ENCODE measurements around the gene THSD4. TPM values are rescaled to one million over a fixed set of nuclear protein-coding genes. Genes with fewer than 3 reads are reported as not detected.

The THSD4 gene
- total RNA-seq, 2 experiments from 2014 or later: not detected

- Histone ChIP-seq H3K4me3 (ENCODE audit: low read length) (no peak overlapping the region), H3K36me3 (ENCODE audit: insufficient read depth, low read length) (no peaks in the 10 kb centered on the region), H3K27me3 (ENCODE audit: control insufficient read depth in 1 of 2, insufficient read depth in 2 of 2, low read length in 2 of 2) (peaks cover 0 to 6% of the 10 kb centered on the region in 2 experiments), H3K27ac (ENCODE audit: low read depth in 1 of 2, low read length in 2 of 2) (no peak overlapping the region), H3K9me3 (ENCODE audit: control insufficient read depth in 1 of 2, insufficient read depth in 1 of 2, low read length in 2 of 2) (peaks cover 0 to 5% of the 10 kb centered on the region in 2 experiments), H3K4me1 (ENCODE audit: insufficient read depth, low read length) (no peaks in the 10 kb centered on the region)
- DNase-seq (no peak), ATAC-seq (ENCODE audit: poor library complexity) (no peak)
- no peaks in the 10 kb centered on the region for H3K4me1 Mint-ChIP-seq (ENCODE audit: low read depth)
- H3K9me3 Mint-ChIP-seq: no peaks in the 10 kb centered on the region
- TF ChIP-seq, protein P1, sequence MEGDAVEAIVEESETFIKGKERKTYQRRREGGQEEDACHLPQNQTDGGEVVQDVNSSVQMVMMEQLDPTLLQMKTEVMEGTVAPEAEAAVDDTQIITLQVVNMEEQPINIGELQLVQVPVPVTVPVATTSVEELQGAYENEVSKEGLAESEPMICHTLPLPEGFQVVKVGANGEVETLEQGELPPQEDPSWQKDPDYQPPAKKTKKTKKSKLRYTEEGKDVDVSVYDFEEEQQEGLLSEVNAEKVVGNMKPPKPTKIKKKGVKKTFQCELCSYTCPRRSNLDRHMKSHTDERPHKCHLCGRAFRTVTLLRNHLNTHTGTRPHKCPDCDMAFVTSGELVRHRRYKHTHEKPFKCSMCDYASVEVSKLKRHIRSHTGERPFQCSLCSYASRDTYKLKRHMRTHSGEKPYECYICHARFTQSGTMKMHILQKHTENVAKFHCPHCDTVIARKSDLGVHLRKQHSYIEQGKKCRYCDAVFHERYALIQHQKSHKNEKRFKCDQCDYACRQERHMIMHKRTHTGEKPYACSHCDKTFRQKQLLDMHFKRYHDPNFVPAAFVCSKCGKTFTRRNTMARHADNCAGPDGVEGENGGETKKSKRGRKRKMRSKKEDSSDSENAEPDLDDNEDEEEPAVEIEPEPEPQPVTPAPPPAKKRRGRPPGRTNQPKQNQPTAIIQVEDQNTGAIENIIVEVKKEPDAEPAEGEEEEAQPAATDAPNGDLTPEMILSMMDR (IDR thresholded peaks at IDR 0.05): no peak
- intact Hi-C loops (cut with DNase I, micrococcal nuclease): no loop called here
- no peak overlapping the region for H3K4me3 Mint-ChIP-seq
- peaks cover 61% of the 10 kb centered on the region for H3K27me3 Mint-ChIP-seq
- CTCF ChIA-PET: no interaction called here
- POLR2A ChIA-PET: no interaction called here
- no peak overlapping the region for H3K27ac Mint-ChIP-seq
- H3K36me3 Mint-ChIP-seq (ENCODE audit: low read depth): no peaks in the 10 kb centered on the region
Observed at GRCh38 chr15:71218272-71218805, 103.1 kb downstream of the THSD4 start.

- intact Hi-C loops (cut with DNase I, micrococcal nuclease): no loop called here
- H3K9me3 ChIP-seq (ENCODE audit: control insufficient read depth in 1 of 2, insufficient read depth in 1 of 2, low read length in 2 of 2): peaks cover 0 to 5% of the 10 kb centered on the region in 2 experiments
- H3K27ac ChIP-seq (ENCODE audit: low read depth in 1 of 2, low read length in 2 of 2): no peak overlapping the region
- H3K27me3 ChIP-seq (ENCODE audit: control insufficient read depth in 1 of 2, insufficient read depth in 2 of 2, low read length in 2 of 2): peaks cover 0 to 6% of the 10 kb centered on the region in 2 experiments
- no peak for ATAC-seq (ENCODE audit: poor library complexity)
- POLR2A ChIA-PET: no interaction called here
- Mint-ChIP-seq H3K4me3 (no peak overlapping the region), H3K27ac (no peak overlapping the region), H3K27me3 (peaks cover 60% of the 10 kb centered on the region), H3K9me3 (no peaks in the 10 kb centered on the region), H3K36me3 (ENCODE audit: low read depth) (no peaks in the 10 kb centered on the region), H3K4me1 (ENCODE audit: low read depth) (no peaks in the 10 kb centered on the region)
- H3K4me3 ChIP-seq (ENCODE audit: low read length): no peak overlapping the region
- H3K36me3 ChIP-seq (ENCODE audit: insufficient read depth, low read length): no peaks in the 10 kb centered on the region
- CTCF ChIA-PET: no interaction called here
- no peak for DNase-seq
- no peaks in the 10 kb centered on the region for H3K4me1 ChIP-seq (ENCODE audit: insufficient read depth, low read length)
- TF ChIP-seq, protein P1 (IDR thresholded peaks at IDR 0.05): no peak
Observed at GRCh38 chr15:71219101-71219500, 103.8 kb downstream of the THSD4 start.

DNA sequence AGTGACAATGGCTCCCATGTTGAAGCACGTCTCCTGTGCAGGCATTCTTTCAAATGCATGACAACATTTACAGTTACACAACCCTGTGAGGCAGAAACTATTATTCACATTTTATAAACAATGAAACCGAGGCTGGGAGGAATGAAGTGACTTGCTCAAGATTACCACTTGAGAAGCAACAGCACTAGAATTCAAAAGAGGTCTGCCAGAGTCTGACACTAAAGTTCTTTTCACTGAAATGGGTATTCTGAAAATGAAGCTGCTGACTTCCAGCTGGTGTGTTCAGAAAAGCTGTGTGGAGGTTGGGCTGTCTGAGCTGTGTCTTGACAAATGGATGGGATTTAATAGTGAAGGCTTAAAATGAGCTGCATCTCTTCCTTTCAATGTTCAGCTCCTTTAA is 104.4 kb downstream of the THSD4 start:
- Histone ChIP-seq H3K27ac (ENCODE audit: low read depth in 1 of 2, low read length in 2 of 2) (no peak overlapping the region), H3K9me3 (ENCODE audit: control insufficient read depth in 1 of 2, insufficient read depth in 1 of 2, low read length in 2 of 2) (peaks cover 0 to 5% of the 10 kb centered on the region in 2 experiments), H3K4me1 (ENCODE audit: insufficient read depth, low read length) (no peaks in the 10 kb centered on the region), H3K4me3 (ENCODE audit: low read length) (no peak overlapping the region), H3K27me3 (ENCODE audit: control insufficient read depth in 1 of 2, insufficient read depth in 2 of 2, low read length in 2 of 2) (peaks cover 0 to 4% of the 10 kb centered on the region in 2 experiments), H3K36me3 (ENCODE audit: insufficient read depth, low read length) (no peaks in the 10 kb centered on the region)
- ChIA-PET CTCF (no interaction called here), POLR2A (no interaction called here)
- no peak overlapping the region for H3K4me3 Mint-ChIP-seq
- peaks cover 58% of the 10 kb centered on the region for H3K27me3 Mint-ChIP-seq
- no peaks in the 10 kb centered on the region for H3K9me3 Mint-ChIP-seq
- H3K36me3 Mint-ChIP-seq (ENCODE audit: low read depth): no peaks in the 10 kb centered on the region
- no peak for DNase-seq
- no peak for ATAC-seq (ENCODE audit: poor library complexity)
- intact Hi-C loops (cut with DNase I, micrococcal nuclease): no loop called here
- H3K4me1 Mint-ChIP-seq (ENCODE audit: low read depth): no peaks in the 10 kb centered on the region
- TF ChIP-seq, protein P1 (IDR thresholded peaks at IDR 0.05): no peak
- no peak overlapping the region for H3K27ac Mint-ChIP-seq

Measured in CD4-positive, alpha-beta T cell (primary cell).